T-helper 2 cell treated with Interferon-gamma antibody and Interleukin-4, amounts not matched to agents 5 μg/mL and 100 μg/mL, for 36 hours (primary cell): ENCODE data around the gene FUS.

Source experiments
- DNase-seq: peaks from one replicate; pipeline ENCODE4 v3.0.0; 2021; ENCODE audit warnings: low spot score
- H3K27ac Mint-ChIP-seq: one replicate; pipeline ENCODE4 v1.8.0; 2021; ENCODE audit warnings: mild to moderate bottlenecking, mixed read lengths
- H3K27me3 Mint-ChIP-seq: one replicate; pipeline ENCODE4 v1.8.0; 2021; ENCODE audit warnings: low read depth, mixed read lengths
- H3K36me3 Mint-ChIP-seq: one replicate; pipeline ENCODE4 v1.8.0; 2021; ENCODE audit warnings: low read depth, mixed read lengths
- H3K4me1 Mint-ChIP-seq: one replicate; pipeline ENCODE4 v1.8.0; 2021; ENCODE audit warnings: low read depth, mixed read lengths
- H3K4me3 Mint-ChIP-seq: one replicate; pipeline ENCODE4 v1.8.0; 2022; ENCODE audit warnings: mild to moderate bottlenecking, moderate library complexity, mixed read lengths
- H3K9me3 Mint-ChIP-seq: one replicate; pipeline ENCODE4 v1.8.0; 2021; ENCODE audit warnings: mixed read lengths

FUS gene

DNA sequence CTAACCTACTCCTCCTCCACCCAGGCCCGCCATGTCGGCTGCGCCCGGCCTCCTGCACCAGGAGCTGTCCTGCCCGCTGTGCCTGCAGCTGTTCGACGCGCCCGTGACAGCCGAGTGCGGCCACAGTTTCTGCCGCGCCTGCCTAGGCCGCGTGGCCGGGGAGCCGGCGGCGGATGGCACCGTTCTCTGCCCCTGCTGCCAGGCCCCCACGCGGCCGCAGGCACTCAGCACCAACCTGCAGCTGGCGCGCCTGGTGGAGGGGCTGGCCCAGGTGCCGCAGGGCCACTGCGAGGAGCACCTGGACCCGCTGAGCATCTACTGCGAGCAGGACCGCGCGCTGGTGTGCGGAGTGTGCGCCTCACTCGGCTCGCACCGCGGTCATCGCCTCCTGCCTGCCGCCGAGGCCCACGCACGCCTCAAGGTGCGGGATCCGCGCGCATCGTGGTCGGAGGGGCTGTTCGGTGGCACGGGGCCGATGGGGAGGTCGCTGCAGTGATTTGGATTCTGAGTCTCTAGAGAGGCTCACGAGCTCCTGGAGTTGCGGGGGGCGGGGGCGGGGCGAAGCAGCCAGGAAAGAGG lies 34.9 kb downstream of the FUS start:
- no peaks in the 10 kb centered on the region for H3K9me3 Mint-ChIP-seq
- H3K4me3 Mint-ChIP-seq = peak overlapping the region; percentile 29
- no peak overlapping the region for H3K27ac Mint-ChIP-seq
- H3K27me3 Mint-ChIP-seq = peaks cover 47% of the 10 kb centered on the region
- peaks cover 23% of the 10 kb centered on the region for H3K4me1 Mint-ChIP-seq
- no peak for DNase-seq
- H3K36me3 Mint-ChIP-seq = no peaks in the 10 kb centered on the region

DNA sequence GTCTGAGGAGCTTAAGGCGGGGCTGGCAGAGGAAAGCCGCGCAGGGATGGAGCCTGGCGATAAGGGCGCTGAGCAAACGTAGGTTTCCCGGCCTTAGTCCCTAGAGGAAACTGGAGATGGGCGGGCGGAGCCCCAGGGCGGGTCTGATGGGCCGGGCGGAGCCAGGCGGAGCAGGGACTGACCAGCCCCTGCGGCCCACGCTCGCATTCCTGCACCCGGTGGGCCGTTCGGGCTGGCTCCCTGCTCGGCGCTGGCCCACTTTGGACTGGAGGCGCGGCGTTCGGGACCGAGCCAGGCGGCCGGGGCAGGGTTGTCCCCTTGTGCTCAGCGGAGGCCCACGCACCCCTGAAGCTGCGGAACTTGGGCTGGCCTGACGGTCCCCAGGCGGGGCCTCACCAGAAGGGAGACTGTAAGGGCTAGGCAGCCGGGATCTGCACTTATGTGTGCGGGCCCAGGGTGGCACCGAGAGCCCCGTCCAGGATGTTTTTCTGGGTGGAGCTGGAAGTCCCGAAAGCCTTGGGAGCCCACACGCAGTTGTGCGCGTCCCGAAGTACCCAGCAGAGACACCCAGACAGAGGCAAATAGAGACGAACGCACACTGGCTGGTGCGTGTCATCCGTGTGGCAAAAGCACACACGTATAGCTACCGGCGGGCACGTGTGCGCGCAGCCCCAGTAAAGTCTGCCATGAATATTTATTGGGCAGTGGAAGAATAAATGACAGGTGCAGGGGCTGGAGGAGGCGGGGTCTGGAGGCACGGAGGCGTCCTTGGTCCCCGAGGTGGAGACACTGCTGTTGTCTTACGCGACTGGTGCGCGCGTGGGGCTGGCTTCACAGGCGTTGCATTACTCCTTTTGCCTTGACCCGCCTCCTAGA lies 35.6 kb downstream of the FUS start:
- no peaks in the 10 kb centered on the region for H3K36me3 Mint-ChIP-seq
- peak overlapping the region; percentile 72 for H3K4me3 Mint-ChIP-seq
- H3K27ac Mint-ChIP-seq = no peak overlapping the region
- H3K27me3 Mint-ChIP-seq = peaks cover 47% of the 10 kb centered on the region
- H3K9me3 Mint-ChIP-seq = no peaks in the 10 kb centered on the region
- H3K4me1 Mint-ChIP-seq = peaks cover 20% of the 10 kb centered on the region
- no peak for DNase-seq

DNA sequence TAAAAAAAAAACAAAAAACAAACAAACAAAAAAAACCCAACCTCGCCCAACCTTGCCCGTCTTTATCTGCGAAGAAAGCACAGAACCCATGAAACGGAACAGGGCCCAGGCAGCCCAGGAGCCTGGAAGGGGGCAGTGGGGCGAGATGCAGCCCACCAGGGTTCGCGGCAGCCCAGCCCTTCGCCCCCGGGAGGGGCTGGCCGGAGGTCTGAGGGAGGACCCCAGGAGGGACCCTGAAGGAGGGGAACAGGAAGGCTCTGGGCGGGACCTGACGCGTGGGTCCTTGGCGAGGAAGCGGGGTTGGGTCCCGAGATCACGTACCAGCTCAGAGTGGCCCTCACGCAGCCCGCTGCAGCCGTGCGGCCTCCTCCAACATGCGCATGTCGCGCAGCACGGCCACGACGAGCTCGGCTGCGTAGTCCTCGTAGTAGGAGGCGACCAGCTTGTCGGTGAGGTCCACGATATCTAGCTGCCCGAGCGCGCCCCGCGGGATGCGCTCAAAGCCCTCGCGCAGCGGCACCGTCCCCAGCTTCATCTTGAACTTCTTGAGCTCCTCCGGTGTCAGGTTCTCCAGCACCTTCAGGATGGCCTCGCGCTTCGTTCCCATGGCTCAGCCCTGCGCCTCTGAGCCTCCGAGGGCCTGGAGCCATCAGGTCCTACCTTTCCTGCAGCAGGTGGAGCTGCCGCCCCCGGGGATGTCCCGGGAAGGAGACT lies 36.6 kb downstream of the FUS start, which contains the start of gene PYDC1:
PYDC1 (minus strand) TSS at position 714 of the 714 bp plus-strand sequence; CDS start at position 607, 107 bp downstream.
- H3K27me3 Mint-ChIP-seq = peaks cover 57% of the 10 kb centered on the region
- H3K4me3 Mint-ChIP-seq = peak within 1 kb of the TSS; percentile 72
- no peaks in the 10 kb centered on the region for H3K9me3 Mint-ChIP-seq
- DNase-seq = no peak
- H3K4me1 Mint-ChIP-seq = peaks cover 17% of the 10 kb centered on the region
- no peaks in the 10 kb centered on the region for H3K36me3 Mint-ChIP-seq
- H3K27ac Mint-ChIP-seq = no peak within 1 kb of the TSS

DNA sequence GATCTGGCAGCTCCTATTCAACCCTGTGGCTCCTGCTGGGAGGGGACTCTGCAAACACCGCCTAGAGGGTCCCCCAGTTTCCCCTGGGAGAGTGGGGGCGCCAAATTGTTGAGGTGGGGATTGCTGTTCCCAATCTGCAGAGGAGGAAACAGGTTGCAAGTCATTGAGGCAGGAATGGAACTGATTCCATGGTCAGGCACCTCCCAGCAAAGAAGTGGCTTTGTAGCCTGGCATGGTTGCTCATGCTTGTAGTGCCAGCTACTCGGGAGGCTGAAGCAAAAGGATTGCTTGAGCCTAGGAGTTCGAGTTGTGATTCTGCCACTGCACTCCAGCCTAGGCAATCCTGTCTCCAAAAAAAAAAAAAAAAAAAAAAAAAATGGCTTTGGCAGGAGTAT lies 37.2 kb downstream of the FUS start:
- no peaks in the 10 kb centered on the region for H3K36me3 Mint-ChIP-seq
- peak overlapping the region; percentile 70 for H3K4me3 Mint-ChIP-seq
- H3K27me3 Mint-ChIP-seq = peaks cover 61% of the 10 kb centered on the region
- no peak overlapping the region for H3K27ac Mint-ChIP-seq
- no peaks in the 10 kb centered on the region for H3K9me3 Mint-ChIP-seq
- DNase-seq = no peak
- peaks cover 13% of the 10 kb centered on the region for H3K4me1 Mint-ChIP-seq

DNA sequence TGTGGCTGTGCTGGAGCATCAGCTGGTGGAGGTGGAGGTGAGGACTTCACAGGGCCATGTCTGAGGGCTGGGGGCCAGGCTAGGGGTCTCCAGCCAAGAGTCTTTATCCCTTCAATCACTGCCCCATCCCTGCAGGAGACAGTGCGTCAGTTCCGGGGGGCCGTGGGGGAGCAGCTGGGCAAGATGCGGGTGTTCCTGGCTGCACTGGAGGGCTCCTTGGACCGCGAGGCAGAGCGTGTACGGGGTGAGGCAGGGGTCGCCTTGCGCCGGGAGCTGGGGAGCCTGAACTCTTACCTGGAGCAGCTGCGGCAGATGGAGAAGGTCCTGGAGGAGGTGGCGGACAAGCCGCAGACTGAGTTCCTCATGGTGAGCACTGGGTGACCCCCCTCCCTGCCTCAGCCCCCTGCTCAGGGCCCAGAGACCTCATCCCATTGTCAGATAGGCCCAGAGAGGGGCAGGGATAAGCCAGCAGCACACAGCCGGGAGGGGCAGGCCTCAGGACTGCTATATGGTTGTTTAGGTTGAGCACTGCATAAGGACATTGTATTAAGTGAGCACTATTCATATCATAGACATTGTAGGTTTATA lies 39.3 kb downstream of the FUS start:
- DNase-seq = no peak
- peaks cover 13% of the 10 kb centered on the region for H3K4me1 Mint-ChIP-seq
- H3K36me3 Mint-ChIP-seq = no peaks in the 10 kb centered on the region
- no peak overlapping the region for H3K27ac Mint-ChIP-seq
- H3K4me3 Mint-ChIP-seq = no peak overlapping the region
- H3K27me3 Mint-ChIP-seq = peaks cover 55% of the 10 kb centered on the region
- H3K9me3 Mint-ChIP-seq = no peaks in the 10 kb centered on the region

DNA sequence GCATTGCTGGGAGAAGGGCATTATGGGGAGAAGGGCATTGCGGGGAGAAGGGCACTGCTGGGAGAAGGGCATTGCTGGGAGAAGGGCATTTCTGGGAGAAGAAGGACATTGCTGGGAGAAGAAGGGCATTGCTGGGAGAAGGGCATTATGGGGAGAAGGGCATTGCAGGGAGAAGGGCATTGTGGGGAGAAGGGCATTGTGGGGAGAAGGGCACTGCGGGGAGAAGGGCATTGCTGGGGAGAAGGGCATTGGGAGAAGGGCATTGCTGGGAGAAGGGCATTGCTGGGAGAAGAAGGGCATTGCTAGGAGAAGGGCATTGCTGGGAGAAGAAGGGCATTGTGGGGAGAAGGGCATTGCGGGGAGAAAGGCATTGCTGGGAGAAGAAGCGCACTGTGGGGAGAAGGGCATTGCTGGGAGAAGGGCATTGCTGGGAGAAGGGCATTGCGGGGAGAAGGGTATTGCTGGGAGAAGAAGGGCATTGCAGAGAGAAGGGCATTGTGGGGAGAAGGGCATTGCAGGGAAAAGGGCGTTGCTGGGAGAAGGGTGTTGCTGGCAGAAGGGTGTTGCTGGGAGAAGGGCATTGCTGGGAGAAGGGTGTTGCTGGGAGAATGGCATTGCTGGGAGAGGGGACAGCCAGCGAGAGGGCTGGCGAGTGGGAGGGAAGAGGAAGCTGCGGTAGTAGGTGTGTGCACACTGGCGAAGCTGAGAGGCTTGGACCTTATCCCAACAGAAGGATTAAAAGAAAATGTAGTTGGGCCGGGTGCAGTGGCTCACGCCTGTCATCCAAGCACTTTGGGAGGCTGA lies 41.6 kb downstream of the FUS start:
- H3K9me3 Mint-ChIP-seq = no peaks in the 10 kb centered on the region
- peaks cover 40% of the 10 kb centered on the region for H3K27me3 Mint-ChIP-seq
- H3K4me3 Mint-ChIP-seq = no peak overlapping the region
- DNase-seq = no peak
- no peaks in the 10 kb centered on the region for H3K4me1 Mint-ChIP-seq
- H3K27ac Mint-ChIP-seq = no peak overlapping the region
- H3K36me3 Mint-ChIP-seq = no peaks in the 10 kb centered on the region

DNA sequence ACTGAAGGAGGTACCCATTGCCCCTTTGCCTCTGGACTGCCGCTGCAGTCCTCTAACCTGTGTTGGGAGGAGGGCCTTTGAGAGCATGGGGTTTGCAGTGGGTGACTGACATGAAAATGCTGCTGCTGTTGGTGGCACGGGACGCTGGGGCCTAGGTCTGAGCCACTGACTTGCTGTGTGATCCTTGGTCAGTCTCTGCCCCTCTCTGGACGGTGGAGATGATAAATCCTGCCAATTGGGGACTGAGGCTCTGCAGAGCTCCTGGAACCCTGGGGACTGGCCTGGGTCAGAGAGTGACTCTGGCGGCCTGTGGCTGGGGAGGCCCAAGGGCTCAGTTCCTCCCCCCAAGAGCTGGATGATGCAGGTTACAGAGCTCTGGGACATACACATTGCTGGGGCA lies 43.1 kb downstream of the FUS start:
- Mint-ChIP-seq H3K27me3 (peaks cover 25% of the 10 kb centered on the region), H3K4me1 (no peaks in the 10 kb centered on the region), H3K36me3 (no peaks in the 10 kb centered on the region), H3K27ac (no peak overlapping the region), H3K4me3 (no peak overlapping the region), H3K9me3 (no peaks in the 10 kb centered on the region)
- DNase-seq = no peak

DNA sequence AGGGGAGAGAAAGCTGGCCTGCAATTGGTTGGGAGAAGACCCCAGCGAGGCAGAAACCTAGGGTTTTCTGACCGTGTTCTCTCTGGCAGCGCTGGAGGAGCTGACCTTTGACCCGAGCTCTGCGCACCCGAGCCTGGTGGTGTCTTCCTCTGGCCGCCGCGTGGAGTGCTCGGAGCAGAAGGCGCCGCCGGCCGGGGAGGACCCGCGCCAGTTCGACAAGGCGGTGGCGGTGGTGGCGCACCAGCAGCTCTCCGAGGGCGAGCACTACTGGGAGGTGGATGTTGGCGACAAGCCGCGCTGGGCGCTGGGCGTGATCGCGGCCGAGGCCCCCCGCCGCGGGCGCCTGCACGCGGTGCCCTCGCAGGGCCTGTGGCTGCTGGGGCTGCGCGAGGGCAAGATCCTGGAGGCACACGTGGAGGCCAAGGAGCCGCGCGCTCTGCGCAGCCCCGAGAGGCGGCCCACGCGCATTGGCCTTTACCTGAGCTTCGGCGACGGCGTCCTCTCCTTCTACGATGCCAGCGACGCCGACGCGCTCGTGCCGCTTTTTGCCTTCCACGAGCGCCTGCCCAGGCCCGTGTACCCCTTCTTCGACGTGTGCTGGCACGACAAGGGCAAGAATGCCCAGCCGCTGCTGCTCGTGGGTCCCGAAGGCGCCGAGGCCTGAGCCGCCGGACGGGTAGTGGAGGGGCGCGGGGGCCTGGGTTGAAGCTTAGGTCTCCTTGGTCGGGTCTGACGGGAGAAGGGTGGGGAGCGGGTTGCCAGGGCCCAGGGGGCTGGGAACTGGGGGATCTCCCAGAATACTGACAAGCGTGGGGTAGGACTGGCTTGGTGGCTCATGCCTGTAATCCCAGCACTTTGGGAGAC lies 44.4 kb downstream of the FUS start:
- Mint-ChIP-seq H3K4me3 (no peak overlapping the region), H3K4me1 (no peaks in the 10 kb centered on the region), H3K36me3 (no peaks in the 10 kb centered on the region), H3K9me3 (no peaks in the 10 kb centered on the region), H3K27me3 (peaks cover 14% of the 10 kb centered on the region), H3K27ac (no peak overlapping the region)
- no peak for DNase-seq

DNA sequence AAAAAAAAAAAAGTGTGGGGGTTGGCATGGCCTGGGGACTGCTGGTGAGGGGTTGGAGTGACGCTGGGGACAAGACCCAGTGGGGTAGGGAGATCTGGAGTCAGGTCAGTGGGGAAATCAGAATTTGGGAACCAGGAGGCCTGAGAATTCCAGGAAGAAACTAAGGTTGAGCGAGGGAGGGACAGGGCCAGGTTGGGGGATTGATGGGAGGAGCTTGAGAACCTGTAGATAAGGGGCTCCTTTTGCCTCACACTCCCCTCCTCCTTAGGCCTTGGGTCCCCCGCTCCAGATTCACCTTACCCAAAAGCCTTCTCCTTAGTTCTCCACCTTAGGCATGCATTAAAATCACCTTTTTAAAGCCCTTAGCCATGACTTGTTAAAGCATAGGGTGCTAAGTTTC lies 45.3 kb downstream of the FUS start:
- no peak for DNase-seq
- Mint-ChIP-seq H3K27ac (no peak overlapping the region), H3K9me3 (no peaks in the 10 kb centered on the region), H3K4me1 (no peaks in the 10 kb centered on the region), H3K27me3 (peaks cover 14% of the 10 kb centered on the region), H3K4me3 (no peak overlapping the region), H3K36me3 (no peaks in the 10 kb centered on the region)

DNA sequence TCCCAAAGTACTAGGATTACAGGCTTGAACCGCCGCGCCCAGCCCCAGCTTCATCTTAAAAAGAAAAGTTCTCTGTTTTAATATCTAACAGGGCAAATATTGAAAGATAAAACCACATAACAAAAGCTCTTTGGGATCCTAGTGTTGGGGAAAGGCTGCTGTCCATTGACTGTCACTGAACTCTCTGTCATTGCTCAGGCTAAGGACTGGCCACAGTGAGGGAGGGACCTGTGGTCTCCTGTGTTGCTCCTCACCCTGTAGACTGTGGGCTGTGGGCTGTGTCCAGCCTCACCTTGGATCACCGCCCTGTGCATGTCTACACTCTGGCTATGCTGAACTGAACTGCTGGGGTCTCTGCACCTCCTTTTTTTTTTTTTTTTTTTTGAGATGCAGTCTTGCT lies 48.3 kb downstream of the FUS start:
- no peaks in the 10 kb centered on the region for H3K27me3 Mint-ChIP-seq
- no peaks in the 10 kb centered on the region for H3K36me3 Mint-ChIP-seq

DNA sequence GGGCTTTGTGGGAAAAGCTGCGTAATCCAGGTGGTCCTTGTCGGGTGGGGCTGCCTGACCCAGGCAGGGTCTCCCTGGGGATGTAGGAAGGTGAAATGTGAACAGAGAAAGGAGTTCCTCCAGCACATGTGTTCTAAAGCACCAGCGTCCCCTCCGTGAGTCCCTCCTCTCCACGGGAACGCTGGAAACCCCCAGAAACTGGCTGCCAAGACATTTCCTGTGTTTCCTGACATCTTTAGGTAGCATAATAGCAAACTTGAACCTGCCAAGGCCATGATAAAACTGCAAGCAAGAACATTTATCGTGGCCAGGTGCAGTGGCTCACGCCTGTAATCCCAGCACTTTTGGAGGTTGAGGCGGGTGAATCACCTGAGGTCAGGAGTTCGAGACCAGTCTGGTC lies 49.6 kb downstream of the FUS start:
- DNase-seq = no peak

More for the DNA sequence above, 48.3 kb downstream of the FUS start:
- no peak overlapping the region for H3K4me3 Mint-ChIP-seq
- H3K27ac Mint-ChIP-seq = no peak overlapping the region
- H3K4me1 Mint-ChIP-seq = no peaks in the 10 kb centered on the region
- H3K9me3 Mint-ChIP-seq = no peaks in the 10 kb centered on the region
- no peak for DNase-seq

DNA sequence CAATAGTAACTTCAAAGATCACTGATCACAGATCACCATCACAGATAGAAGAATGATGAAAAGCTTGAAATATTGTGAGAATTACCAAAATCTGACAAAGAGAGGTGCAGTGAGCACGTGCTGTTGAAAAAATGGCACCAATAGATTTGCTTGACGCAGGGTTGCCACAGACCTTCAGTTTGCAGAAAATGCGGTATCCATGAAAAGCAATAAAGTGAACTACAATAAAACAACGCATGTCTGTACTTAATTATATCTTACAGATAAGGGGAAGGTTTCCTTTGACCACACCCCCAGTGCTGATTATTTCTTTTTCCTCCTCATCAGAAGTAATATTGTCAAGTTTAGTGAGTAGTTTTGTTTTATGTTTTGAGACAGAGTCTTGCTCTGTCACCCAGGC lies 58.1 kb downstream of the FUS start:
- no peak overlapping the region for H3K27ac Mint-ChIP-seq
- peaks cover 8% of the 10 kb centered on the region for H3K4me1 Mint-ChIP-seq
- peaks cover 1% of the 10 kb centered on the region for H3K36me3 Mint-ChIP-seq
- no peak overlapping the region for H3K4me3 Mint-ChIP-seq
- DNase-seq = no peak
- peaks cover 15% of the 10 kb centered on the region for H3K9me3 Mint-ChIP-seq
- no peaks in the 10 kb centered on the region for H3K27me3 Mint-ChIP-seq

More for the DNA sequence above, 49.6 kb downstream of the FUS start:
- H3K27ac Mint-ChIP-seq = no peak overlapping the region
- no peaks in the 10 kb centered on the region for H3K36me3 Mint-ChIP-seq
- peaks cover 3% of the 10 kb centered on the region for H3K4me1 Mint-ChIP-seq
- no peaks in the 10 kb centered on the region for H3K27me3 Mint-ChIP-seq
- no peak overlapping the region for H3K4me3 Mint-ChIP-seq
- peaks cover 5% of the 10 kb centered on the region for H3K9me3 Mint-ChIP-seq
